Progenitor cell of endocrine pancreas (in vitro differentiated cells): Measurements from ENCODE around the gene ANXA11. TPM values are rescaled to one million over a fixed set of nuclear protein-coding genes. Genes with fewer than 3 reads are reported as not detected.
"Not testable (repeated sequence)": the region's sequence is repeated elsewhere in the genome, so short reads cannot be mapped to it uniquely, and the experiment has no call there.

Experiments
- DNase-seq: peaks from one replicate; pipeline ENCODE4 v3.0.0; 2021; ENCODE audit warnings: low spot score; ENCODE audit not compliant: unreplicated experiment
- H3K27ac Mint-ChIP-seq: 2 replicates; pipeline ENCODE4 v1.8.0; 2021; ENCODE audit warnings: mild to moderate bottlenecking, moderate library complexity, mixed read lengths
- H3K27me3 Mint-ChIP-seq: 2 replicates; pipeline ENCODE4 v1.8.0; 2021; ENCODE audit warnings: mixed read lengths
- H3K36me3 Mint-ChIP-seq: 2 replicates; pipeline ENCODE4 v1.8.0; 2022; ENCODE audit warnings: mixed read lengths; ENCODE audit not compliant: insufficient read depth
- H3K4me1 Mint-ChIP-seq: 2 replicates; pipeline ENCODE4 v1.8.0; 2021; ENCODE audit warnings: low read depth, mixed read lengths
- H3K4me3 Mint-ChIP-seq: 2 replicates; pipeline ENCODE4 v1.8.0; 2021; ENCODE audit warnings: low read depth, mild to moderate bottlenecking, moderate library complexity, mixed read lengths
- H3K9me3 Mint-ChIP-seq: 2 replicates; pipeline ENCODE4 v1.8.0; 2021; ENCODE audit warnings: low read depth, mixed read lengths
- total RNA-seq: library from RNA; stranded (reverse); gene quantifications from 2 replicates; pipeline ENCODE4 v1.2.1, GENCODE V29; 2021
- TF ChIP-seq, protein P1 (sequence below): fragments of 200-600 bp; sonication (generic); IDR thresholded peaks from one replicate; pipeline ENCODE4 v1.5.0; 2021; ENCODE audit warnings: antibody characterized with exemption, mild to moderate bottlenecking; ENCODE audit not compliant: unreplicated experiment

ANXA11 gene
- total RNA-seq, 1 donor from 2014 or later: 120 TPM

DNA sequence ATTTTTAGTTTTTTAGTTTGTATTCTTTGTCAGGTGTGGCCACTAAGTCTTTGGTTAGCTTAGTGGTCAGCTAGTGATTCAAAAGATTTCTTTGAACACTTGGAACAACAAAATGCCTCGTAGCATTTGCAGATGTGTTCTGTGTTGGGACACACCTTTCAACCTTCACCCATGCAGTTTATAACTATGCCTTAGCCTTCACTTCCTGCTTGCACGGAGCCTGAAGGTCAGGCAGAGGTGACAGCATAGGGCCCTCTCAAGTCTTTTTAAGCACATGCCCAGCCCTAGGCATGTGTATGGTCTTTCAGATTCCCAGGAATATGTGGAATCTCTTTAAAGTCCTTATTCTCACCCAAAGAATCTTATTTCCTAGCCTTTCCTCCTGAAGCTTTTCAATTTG is 55.2 kb downstream of the ANXA11 start:
- no peak for DNase-seq
- Mint-ChIP-seq H3K36me3 (peaks cover 20% of the 10 kb centered on the region), H3K4me3 (no peak overlapping the region), H3K9me3 (peaks cover 5% of the 10 kb centered on the region), H3K4me1 (no peaks in the 10 kb centered on the region), H3K27me3 (peaks cover 3% of the 10 kb centered on the region), H3K27ac (no peak overlapping the region)
- TF ChIP-seq, protein P1, sequence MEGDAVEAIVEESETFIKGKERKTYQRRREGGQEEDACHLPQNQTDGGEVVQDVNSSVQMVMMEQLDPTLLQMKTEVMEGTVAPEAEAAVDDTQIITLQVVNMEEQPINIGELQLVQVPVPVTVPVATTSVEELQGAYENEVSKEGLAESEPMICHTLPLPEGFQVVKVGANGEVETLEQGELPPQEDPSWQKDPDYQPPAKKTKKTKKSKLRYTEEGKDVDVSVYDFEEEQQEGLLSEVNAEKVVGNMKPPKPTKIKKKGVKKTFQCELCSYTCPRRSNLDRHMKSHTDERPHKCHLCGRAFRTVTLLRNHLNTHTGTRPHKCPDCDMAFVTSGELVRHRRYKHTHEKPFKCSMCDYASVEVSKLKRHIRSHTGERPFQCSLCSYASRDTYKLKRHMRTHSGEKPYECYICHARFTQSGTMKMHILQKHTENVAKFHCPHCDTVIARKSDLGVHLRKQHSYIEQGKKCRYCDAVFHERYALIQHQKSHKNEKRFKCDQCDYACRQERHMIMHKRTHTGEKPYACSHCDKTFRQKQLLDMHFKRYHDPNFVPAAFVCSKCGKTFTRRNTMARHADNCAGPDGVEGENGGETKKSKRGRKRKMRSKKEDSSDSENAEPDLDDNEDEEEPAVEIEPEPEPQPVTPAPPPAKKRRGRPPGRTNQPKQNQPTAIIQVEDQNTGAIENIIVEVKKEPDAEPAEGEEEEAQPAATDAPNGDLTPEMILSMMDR: no peak

DNA sequence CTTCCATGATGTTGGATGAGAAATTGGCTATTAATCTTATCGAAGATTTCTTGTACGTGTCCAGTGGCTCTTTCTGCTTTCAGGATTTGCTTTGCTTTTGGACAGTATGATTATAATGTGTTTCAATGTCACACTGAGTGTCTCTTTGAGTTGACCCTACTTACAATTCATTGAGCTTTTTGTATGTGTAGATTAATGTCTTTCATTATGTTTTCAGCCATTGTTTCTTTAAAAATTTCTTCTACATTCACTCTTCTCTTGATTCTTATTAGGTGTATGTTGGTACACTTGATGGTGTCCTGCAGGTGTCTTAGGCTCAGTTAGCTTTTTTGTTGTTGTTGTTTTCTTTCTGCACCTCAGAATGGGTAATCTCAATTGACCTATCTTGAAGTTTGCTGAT is 56.2 kb downstream of the ANXA11 start:
- Mint-ChIP-seq H3K27ac (no peak overlapping the region), H3K9me3 (peaks cover 5% of the 10 kb centered on the region), H3K36me3 (peaks cover 16% of the 10 kb centered on the region), H3K27me3 (peaks cover 9% of the 10 kb centered on the region), H3K4me1 (no peaks in the 10 kb centered on the region), H3K4me3 (no peak overlapping the region)
- no peak for DNase-seq
- TF ChIP-seq, protein P1: no peak

DNA sequence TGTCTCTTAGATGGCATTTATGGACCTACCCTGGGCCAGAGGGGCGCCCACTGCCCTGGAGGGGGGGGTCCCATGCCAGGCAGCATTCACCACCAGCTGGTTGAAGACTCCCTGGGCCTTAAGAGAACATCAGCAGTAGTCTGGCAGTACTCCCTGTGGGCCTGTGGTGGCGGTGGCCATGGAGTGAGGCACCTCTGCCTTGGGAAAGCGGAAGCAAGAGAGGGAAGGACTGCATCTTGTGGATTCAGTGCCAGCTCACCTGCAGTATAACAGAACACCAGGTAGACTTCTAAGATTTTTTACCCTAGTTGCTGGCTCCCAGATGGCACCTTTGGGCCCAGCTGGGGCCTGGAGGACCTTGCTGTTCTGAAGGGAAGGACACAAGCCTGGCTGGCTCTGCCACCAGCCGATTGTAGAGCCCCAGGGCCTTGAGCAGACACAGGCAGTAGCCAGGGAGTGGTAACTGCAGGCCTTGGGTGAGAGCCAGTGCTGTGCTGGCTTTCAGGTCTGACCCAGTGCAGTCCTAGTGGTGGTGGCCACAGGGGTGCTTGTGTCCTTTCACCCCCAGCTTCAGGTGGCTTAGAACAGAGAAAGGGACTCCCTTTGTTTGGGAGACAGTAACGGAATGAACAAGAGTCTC is 57.1 kb downstream of the ANXA11 start:
- peaks cover 2% of the 10 kb centered on the region for H3K4me1 Mint-ChIP-seq
- H3K27ac Mint-ChIP-seq: no peak overlapping the region
- H3K9me3 Mint-ChIP-seq: peaks cover 5% of the 10 kb centered on the region
- TF ChIP-seq, protein P1: no peak
- H3K36me3 Mint-ChIP-seq: peaks cover 15% of the 10 kb centered on the region
- H3K27me3 Mint-ChIP-seq: peaks cover 9% of the 10 kb centered on the region
- no peak for DNase-seq
- no peak overlapping the region for H3K4me3 Mint-ChIP-seq

DNA sequence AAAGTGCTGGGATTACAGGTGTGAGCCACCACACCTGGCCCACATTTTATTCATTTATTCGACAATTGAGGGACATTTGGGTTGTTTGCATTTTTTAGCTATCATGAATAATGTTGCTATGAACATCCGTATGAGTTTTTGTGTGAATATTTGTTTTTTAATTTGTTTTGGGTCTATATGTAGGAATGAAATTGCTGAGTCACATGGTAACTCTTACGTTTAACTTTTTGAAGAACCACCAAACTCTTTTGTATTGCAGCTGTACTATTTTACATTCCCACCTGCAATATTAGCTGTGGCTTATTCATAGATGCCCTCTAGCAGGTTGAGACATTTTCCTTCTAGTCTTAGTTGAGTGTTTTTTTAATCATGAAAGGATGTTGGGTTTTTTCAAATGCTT is 58.4 kb downstream of the ANXA11 start:
- H3K4me1 Mint-ChIP-seq: peaks cover 2% of the 10 kb centered on the region
- H3K36me3 Mint-ChIP-seq: peaks cover 14% of the 10 kb centered on the region
- peaks cover 5% of the 10 kb centered on the region for H3K9me3 Mint-ChIP-seq
- DNase-seq: no peak
- no peak overlapping the region for H3K4me3 Mint-ChIP-seq
- H3K27me3 Mint-ChIP-seq: peaks cover 9% of the 10 kb centered on the region
- H3K27ac Mint-ChIP-seq: no peak overlapping the region
- TF ChIP-seq, protein P1: no peak

DNA sequence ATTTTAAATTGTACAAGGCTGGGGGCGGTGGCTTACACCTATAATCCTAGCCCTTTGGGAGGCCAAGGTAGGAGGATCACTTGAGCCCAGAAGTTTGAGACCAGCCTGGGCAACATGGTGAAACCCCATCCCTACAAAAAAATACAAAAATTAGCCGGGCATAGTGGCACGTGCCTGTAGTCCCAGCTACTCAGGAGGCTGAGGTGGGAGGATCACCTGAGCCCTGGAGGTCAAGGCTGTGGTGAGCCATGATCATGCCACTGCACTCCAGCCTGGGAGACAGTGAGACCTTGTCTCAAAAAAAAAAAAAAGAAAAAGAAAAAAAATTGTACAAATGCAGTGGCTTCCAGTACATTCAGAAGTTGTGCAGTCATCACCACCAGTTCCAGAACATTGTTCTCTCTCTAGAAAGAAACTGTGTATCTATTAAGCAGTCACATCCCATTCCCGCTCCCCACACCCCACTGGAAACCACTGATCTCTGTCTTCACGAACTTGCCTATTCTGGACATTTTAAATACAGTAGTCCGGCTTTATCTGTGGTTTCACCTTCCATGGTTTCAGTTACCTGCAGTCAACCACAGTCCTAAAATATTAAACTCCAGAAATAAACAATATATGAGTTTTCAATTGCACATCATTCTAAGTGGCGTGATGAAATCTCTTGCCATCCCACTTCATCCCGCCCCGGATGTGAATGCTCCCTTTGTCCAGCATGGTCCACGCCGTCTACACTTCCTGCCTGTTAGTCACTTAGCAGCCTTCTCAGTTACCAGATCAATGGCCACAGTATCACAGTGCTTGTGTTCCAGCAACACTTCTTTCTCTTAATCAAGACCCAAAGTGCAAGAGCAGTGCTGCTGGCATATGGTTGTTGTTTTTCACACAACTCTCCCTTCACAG is 59.7 kb downstream of the ANXA11 start:
- H3K9me3 Mint-ChIP-seq, H3K4me3 Mint-ChIP-seq, H3K4me1 Mint-ChIP-seq, DNase-seq, H3K27ac Mint-ChIP-seq: not testable (repeated sequence)
- Mint-ChIP-seq H3K27me3 (peaks cover 13% of the 10 kb centered on the region), H3K36me3 (peaks cover 13% of the 10 kb centered on the region)
